Prostate gland (tissue), 2 donors: ENCODE data around the gene DNAJC12. TPM values are rescaled to one million over a fixed set of nuclear protein-coding genes. Genes with fewer than 3 reads are reported as not detected.

Experiments
- DNase-seq: peaks from one replicate; pipeline ENCODE4 v3.0.0-alpha.2; 2019; ENCODE audit warnings: low spot score
- H3K27ac ChIP-seq, 2 donors: fragments of 200-600 bp; sonication (generic); 2 replicates each; pipeline ENCODE4 v1.5.1; 2017 to 2019
- H3K27me3 ChIP-seq: fragments of 200-600 bp; sonication (generic); replicated peaks from 2 replicates; pipeline ENCODE4 v1.5.1; 2019; ENCODE audit not compliant: insufficient read depth
- H3K36me3 ChIP-seq, 2 donors: fragments of 200-600 bp; sonication (generic); 1 replicate in 1 of 2; 2 replicates in 1 of 2; pipeline versions ENCODE4 v1.5.1 to v1.8.1; 2017 to 2019
- H3K4me1 ChIP-seq: fragments of 200-600 bp; sonication (generic); replicated peaks from 2 replicates; pipeline ENCODE4 v1.5.1; 2019
- H3K4me3 ChIP-seq, 2 donors: fragments of 200-600 bp; sonication (generic); 2 replicates each; pipeline ENCODE4 v1.5.1; 2017 to 2019
- H3K9me3 ChIP-seq: fragments of 200-600 bp; sonication (generic); 2 replicates; pipeline ENCODE4 v1.5.1; 2017
- POLR2A ChIP-seq: fragments of 450-650 bp; IDR thresholded peaks from one replicate; pipeline ENCODE4 v1.6.1; 2016; ENCODE audit warnings: antibody characterized with exemption, mild to moderate bottlenecking
- POLR2AphosphoS5 ChIP-seq: sonication (generic); formaldehyde crosslinking; IDR thresholded peaks from one replicate; pipeline ENCODE4 v1.6.1; 2017; ENCODE audit warnings: antibody characterized with exemption
- WGBS: methylation state at CpG from one replicate; pipeline ENCODE4 v1.1.5; 2018; 5-methylcytosine and 5-hydroxymethylcytosine counted together
- intact Hi-C: fragments of 100-400 bp; cut with DNase I; formaldehyde crosslinking; loops from one replicate; pipeline ENCODE4 v1.14.2; 2022
- total RNA-seq, 2 donors: library from RNA; depleted of rRNA; stranded (reverse); fragments of >200 nt; gene quantifications; one replicate each; pipeline ENCODE4 v1.1.0, GENCODE V29; 2016
- TF ChIP-seq, protein P1 (sequence below), 4 experiments: fragments of 200-600 bp in 2 of 4; fragments of 450-650 bp in 2 of 4; sonication (generic) in 2 of 4; IDR thresholded peaks; 1 replicate in 3 of 4; 2 replicates in 1 of 4; pipeline ENCODE4 v1.5.1; 2016 to 2019; ENCODE audit warnings: antibody characterized with exemption in 4 of 4, mild to moderate bottlenecking in 2 of 4, moderate library complexity in 2 of 4

DNAJC12 gene
- total RNA-seq, 2 donors from 2014 or later: 6.4 to 22.7 TPM

DNA sequence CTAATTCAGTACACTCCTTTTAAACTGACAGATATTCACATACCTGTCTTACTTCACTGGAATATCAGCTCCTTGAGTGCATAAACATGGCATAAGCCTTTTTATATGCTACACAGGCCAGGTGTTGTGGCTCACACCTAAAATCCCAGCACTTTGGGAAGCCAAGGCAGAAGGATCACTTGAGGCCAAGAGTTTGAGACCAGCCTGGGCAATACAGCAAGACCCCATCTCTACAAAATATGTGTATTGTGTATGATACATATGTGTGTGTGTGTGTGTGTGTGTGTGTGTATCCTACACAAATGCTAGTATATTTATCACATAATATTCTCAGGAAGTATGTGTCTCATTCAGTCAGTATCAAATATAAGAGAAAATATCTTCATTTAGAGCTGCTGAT, 45.3 kb downstream of the DNAJC12 start:
- Histone ChIP-seq H3K36me3 (no peaks in the 10 kb centered on the region), H3K9me3 (no peaks in the 10 kb centered on the region), H3K27ac (no peak overlapping the region), H3K27me3 (no peaks in the 10 kb centered on the region), H3K4me3 (no peak overlapping the region), H3K4me1 (no peaks in the 10 kb centered on the region)
- TF ChIP-seq POLR2AphosphoS5 (no peak), POLR2A (no peak)
- TF ChIP-seq, protein P1, sequence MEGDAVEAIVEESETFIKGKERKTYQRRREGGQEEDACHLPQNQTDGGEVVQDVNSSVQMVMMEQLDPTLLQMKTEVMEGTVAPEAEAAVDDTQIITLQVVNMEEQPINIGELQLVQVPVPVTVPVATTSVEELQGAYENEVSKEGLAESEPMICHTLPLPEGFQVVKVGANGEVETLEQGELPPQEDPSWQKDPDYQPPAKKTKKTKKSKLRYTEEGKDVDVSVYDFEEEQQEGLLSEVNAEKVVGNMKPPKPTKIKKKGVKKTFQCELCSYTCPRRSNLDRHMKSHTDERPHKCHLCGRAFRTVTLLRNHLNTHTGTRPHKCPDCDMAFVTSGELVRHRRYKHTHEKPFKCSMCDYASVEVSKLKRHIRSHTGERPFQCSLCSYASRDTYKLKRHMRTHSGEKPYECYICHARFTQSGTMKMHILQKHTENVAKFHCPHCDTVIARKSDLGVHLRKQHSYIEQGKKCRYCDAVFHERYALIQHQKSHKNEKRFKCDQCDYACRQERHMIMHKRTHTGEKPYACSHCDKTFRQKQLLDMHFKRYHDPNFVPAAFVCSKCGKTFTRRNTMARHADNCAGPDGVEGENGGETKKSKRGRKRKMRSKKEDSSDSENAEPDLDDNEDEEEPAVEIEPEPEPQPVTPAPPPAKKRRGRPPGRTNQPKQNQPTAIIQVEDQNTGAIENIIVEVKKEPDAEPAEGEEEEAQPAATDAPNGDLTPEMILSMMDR (IDR thresholded peaks at IDR 0.05): no peak
- no peak for DNase-seq
- intact Hi-C loops: no loop called here

DNA sequence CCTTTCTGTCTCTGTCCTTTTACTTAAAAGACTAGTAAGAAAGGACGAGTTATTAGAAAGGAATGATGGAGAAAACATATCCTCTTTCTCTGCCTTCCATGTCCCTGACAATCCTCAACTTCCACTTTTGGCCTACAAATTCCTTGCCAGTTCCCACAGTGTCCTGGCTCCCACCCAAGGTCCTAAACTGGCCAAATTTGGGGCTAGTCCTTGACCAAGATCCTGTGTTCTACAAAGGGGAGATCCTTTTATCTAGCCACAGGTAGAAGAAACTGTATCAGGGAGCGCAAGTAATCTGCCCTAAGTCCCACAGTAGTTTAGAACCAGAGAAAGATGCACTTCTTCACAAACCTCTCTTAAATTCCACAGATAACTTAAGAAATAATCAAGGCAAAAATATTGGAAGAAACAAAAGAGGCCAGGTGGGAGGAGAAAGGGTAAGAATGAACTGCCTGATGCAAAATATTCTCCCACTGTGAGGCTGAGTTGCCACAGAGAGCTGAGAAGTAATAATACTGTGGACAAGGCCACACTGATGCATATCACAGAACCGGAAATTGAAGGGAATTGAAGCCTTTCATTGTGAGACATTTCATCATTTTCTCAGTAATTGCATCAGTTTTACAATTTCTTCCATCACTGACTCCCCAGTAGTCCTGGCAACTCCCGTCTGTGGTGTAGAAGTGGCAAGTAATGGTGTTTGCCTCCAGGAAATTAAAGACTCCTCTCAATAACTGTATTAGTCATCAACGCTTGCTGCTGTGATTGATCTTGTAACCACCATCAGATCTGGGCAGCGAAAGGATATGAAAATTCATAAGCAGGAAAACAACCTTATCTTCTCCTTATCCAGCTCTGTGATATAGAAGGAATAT, 47.2 kb downstream of the DNAJC12 start:
- 67% methylated on average over 6 of the region's 6 CpGs for WGBS
- H3K27ac ChIP-seq: no peak overlapping the region

DNA sequence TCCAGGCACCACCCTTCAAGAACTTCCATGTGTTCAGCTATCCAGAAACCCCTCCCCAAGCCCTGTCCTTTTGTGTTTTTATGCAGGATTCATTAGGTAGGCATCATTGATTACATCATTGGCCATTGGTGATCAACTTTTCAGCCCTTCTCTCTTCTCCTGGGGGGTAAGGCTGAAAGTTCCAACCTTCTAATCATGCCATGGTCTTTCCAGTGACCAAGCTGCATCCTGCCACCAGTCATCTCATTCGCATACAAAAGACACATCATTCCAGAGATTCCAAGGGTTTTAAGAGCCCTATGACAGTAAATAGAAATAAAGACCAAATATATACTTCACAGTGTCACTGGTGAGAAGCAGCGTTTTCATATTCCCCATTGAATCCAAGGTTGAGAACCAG, 48.2 kb downstream of the DNAJC12 start:
- WGBS: 88% methylated on average over 2 of the region's 2 CpGs
- intact Hi-C loops: no loop called here
- no peak overlapping the region for H3K27ac ChIP-seq

More for the DNA sequence above, 47.2 kb downstream of the DNAJC12 start:
- intact Hi-C loops: no loop called here
- Histone ChIP-seq H3K9me3 (no peaks in the 10 kb centered on the region), H3K4me3 (no peak overlapping the region), H3K4me1 (no peaks in the 10 kb centered on the region), H3K36me3 (no peaks in the 10 kb centered on the region), H3K27me3 (no peaks in the 10 kb centered on the region)
- no peak for DNase-seq
- TF ChIP-seq POLR2A (no peak), POLR2AphosphoS5 (no peak)
- TF ChIP-seq, protein P1 (IDR thresholded peaks at IDR 0.05): no peak

DNA sequence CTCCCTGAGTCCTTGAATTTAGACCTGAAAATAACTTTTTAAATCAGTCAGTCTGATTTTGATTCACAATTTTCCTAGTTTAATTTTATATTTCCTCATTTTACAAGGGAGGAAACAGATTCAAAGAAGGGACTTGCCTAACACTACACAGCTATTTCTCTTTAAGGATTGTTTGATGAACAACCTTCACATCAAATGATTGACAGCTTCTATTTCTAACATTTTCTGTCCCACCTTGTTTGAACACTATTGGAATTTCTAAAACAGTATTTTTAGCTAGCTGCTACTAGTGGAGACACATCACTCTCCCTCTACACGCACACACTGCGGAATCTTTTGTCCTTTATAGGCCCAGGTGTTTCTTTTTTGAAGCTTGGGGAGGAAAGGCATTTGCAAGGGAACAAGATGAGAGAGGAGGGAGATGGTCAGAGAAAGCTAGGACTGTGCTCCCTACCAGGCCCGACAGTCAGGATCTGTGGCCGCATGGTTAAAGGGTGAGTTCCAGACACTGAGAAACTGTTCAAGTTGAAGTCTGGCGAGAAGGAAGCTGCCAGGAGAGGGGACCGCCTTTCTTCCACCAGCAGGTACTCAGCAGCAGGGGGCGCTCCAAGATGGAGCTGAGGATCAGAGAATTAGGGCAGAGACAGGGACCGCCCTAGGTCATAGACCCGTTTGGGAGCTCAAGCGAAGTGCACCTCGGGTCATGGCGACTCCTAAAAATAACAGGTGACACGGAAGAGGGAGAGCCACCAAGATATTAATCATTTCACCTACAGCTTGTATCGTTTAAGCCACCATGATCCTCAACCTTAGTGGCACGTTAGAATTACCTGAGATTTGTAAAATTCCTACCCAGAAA, 49.7 kb downstream of the DNAJC12 start:
- TF ChIP-seq, protein P1 (IDR thresholded peaks at IDR 0.05): peak in 2 of 4 experiments; percentile 19 to 42
- TF ChIP-seq POLR2AphosphoS5 (no peak), POLR2A (no peak)
- intact Hi-C loops: no loop called here
- H3K9me3 ChIP-seq: no peaks in the 10 kb centered on the region
- no peaks in the 10 kb centered on the region for H3K36me3 ChIP-seq
- H3K4me3 ChIP-seq: no peak overlapping the region
- 55% methylated on average over 15 of the region's 15 CpGs for WGBS
- H3K4me1 ChIP-seq: no peaks in the 10 kb centered on the region
- H3K27me3 ChIP-seq: no peaks in the 10 kb centered on the region
- H3K27ac ChIP-seq: no peak overlapping the region
- no peak for DNase-seq

More for the DNA sequence above, 48.2 kb downstream of the DNAJC12 start:
- Histone ChIP-seq H3K4me1 (no peaks in the 10 kb centered on the region), H3K27me3 (no peaks in the 10 kb centered on the region), H3K4me3 (no peak overlapping the region), H3K36me3 (no peaks in the 10 kb centered on the region), H3K9me3 (no peaks in the 10 kb centered on the region)
- TF ChIP-seq POLR2A (no peak), POLR2AphosphoS5 (no peak)
- TF ChIP-seq, protein P1 (IDR thresholded peaks at IDR 0.05): no peak
- no peak for DNase-seq
